NCI-H2029 (cell line): ENCODE results near the gene HDGFL1.

ENCODE experiments used
- DNase-seq: peaks from one replicate; lab custom pipeline; 2025; lab: John Stamatoyannopoulos, UW

The HDGFL1 gene

GRCh38 chr6:22569281-22570184, at the start of gene HDGFL1:
Gene HDGFL1, plus strand, starts transcription at chr6:22569566. Its CDS starts 10 bp downstream, at chr6:22569576.
- no peak for DNase-seq

GRCh38 chr6:22521035-22521434, 48.3 kb upstream of the HDGFL1 start:
- DNase-seq, result no peak

- no peak for DNase-seq
Measured at GRCh38 chr6:22526736-22527135, 42.6 kb upstream of the HDGFL1 start.

GRCh38 chr6:22529866-22530265, 39.5 kb upstream of the HDGFL1 start:
- DNase-seq, result no peak

- no peak for DNase-seq
Measured at GRCh38 chr6:22530506-22530905, 38.9 kb upstream of the HDGFL1 start.

- no peak for DNase-seq
Measured at GRCh38 chr6:22536122-22536521, 33.2 kb upstream of the HDGFL1 start.

- DNase-seq, result no peak
Measured at GRCh38 chr6:22544476-22544875, 24.9 kb upstream of the HDGFL1 start.

- no peak for DNase-seq
Measured at GRCh38 chr6:22545051-22545450, 24.3 kb upstream of the HDGFL1 start.

GRCh38 chr6:22546236-22546635, 23.1 kb upstream of the HDGFL1 start:
- no peak for DNase-seq

- DNase-seq, result no peak
Measured at GRCh38 chr6:22550971-22551670, 18.2 kb upstream of the HDGFL1 start.

- DNase-seq, result no peak
Measured at GRCh38 chr6:22556266-22556665, 13.1 kb upstream of the HDGFL1 start.

- DNase-seq, result no peak
Measured at GRCh38 chr6:22557007-22557406, 12.4 kb upstream of the HDGFL1 start.

GRCh38 chr6:22558288-22558882, 11.0 kb upstream of the HDGFL1 start:
- no peak for DNase-seq

- no peak for DNase-seq
Measured at GRCh38 chr6:22568854-22569253, 512 bp upstream of the HDGFL1 start.

GRCh38 chr6:22570185-22570551, 802 bp downstream of the HDGFL1 start:
- DNase-seq, result no peak

- DNase-seq, result no peak
Measured at GRCh38 chr6:22575190-22575589, 5.8 kb downstream of the HDGFL1 start.

GRCh38 chr6:22579439-22579838, 10.1 kb downstream of the HDGFL1 start:
- DNase-seq, result no peak

- DNase-seq, result no peak
Measured at GRCh38 chr6:22580337-22580736, 11.0 kb downstream of the HDGFL1 start.

- DNase-seq, result no peak
Measured at GRCh38 chr6:22582417-22583205, 13.2 kb downstream of the HDGFL1 start.

- no peak for DNase-seq
Measured at GRCh38 chr6:22583230-22583629, 13.9 kb downstream of the HDGFL1 start.

GRCh38 chr6:22583927-22584326, 14.6 kb downstream of the HDGFL1 start:
- no peak for DNase-seq

- DNase-seq, result no peak
Measured at GRCh38 chr6:22589118-22589517, 19.8 kb downstream of the HDGFL1 start.
